Activated CD8-positive, alpha-beta T cell treated with anti-CD3 and anti-CD28 coated beads, Interleukin-2, amount 10 ng/mL, durations not matched to agents 7 days and 5 days (primary cell): Measurements from ENCODE around the gene TRDMT1. TPM values are rescaled to one million over a fixed set of nuclear protein-coding genes. Genes with fewer than 3 reads are reported as not detected.

Source experiments
- ATAC-seq: fragments of 150-1000 bp; cut with Tn5 transposase; one replicate; pipeline ENCODE4 v1.10.0; 2021; ENCODE audit warnings: moderate library complexity
- CTCF ChIA-PET: fragments of 350-600 bp; sonication (Branson Sonifier 250); formaldehyde crosslinking; loops from one replicate; lab custom pipeline; 2021; ENCODE audit warnings: antibody characterized with exemption; lab: Charles Lee
- POLR2A ChIA-PET: fragments of 350-600 bp; sonication (Branson Sonifier 250); formaldehyde crosslinking; loops from one replicate; lab custom pipeline; 2021; ENCODE audit warnings: antibody characterized with exemption; lab: Charles Lee
- DNase-seq: peaks from one replicate; pipeline ENCODE4 v3.0.0-alpha.2; 2020
- H3K27ac Mint-ChIP-seq: one replicate; pipeline ENCODE4 v1.8.0; 2021; ENCODE audit warnings: mild to moderate bottlenecking, mixed read lengths
- H3K27me3 Mint-ChIP-seq: one replicate; pipeline ENCODE4 v1.8.0; 2021; ENCODE audit warnings: low read depth, mixed read lengths
- H3K36me3 Mint-ChIP-seq: one replicate; pipeline ENCODE4 v1.8.0; 2021; ENCODE audit warnings: low read depth, mixed read lengths
- H3K4me1 Mint-ChIP-seq: one replicate; pipeline ENCODE4 v1.8.0; 2021; ENCODE audit warnings: low read depth, mixed read lengths
- H3K4me3 Mint-ChIP-seq: one replicate; pipeline ENCODE4 v1.8.0; 2021; ENCODE audit warnings: mild to moderate bottlenecking, mixed read lengths
- H3K9me3 Mint-ChIP-seq: one replicate; pipeline ENCODE4 v1.8.0; 2022; ENCODE audit warnings: mixed read lengths; ENCODE audit not compliant: insufficient read depth
- total RNA-seq, 2 experiments: library from RNA; stranded (reverse); gene quantifications; one replicate each; pipeline ENCODE4 v1.2.3, GENCODE V29; 2021

The TRDMT1 gene, protein sequence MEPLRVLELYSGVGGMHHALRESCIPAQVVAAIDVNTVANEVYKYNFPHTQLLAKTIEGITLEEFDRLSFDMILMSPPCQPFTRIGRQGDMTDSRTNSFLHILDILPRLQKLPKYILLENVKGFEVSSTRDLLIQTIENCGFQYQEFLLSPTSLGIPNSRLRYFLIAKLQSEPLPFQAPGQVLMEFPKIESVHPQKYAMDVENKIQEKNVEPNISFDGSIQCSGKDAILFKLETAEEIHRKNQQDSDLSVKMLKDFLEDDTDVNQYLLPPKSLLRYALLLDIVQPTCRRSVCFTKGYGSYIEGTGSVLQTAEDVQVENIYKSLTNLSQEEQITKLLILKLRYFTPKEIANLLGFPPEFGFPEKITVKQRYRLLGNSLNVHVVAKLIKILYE
- total RNA-seq: 10 to 100 TPM; 11.6 to 13.6 TPM

GRCh38 chr10:17200912-17201793 is at the start of gene TRDMT1:
Gene TRDMT1 (minus strand): TSS chr10:17201672. CDS start chr10:17201634, 38 bp downstream.
- POLR2A ChIA-PET: interaction anchor here (0.6 to 5.0 kb wide), 16 partner anchors 9 to 401 kb away, joined by 3 to 150 read pairs (median 4); partner anchors contain the start of genes RSU1 and VIM
- ATAC-seq (peak; percentile 93), DNase-seq (peak; percentile 83)
- H3K4me3 Mint-ChIP-seq: peak within 1 kb of the TSS; percentile 86
- no peaks in the 10 kb centered on the region for H3K27me3 Mint-ChIP-seq
- peak within 1 kb of the TSS; percentile 83 for H3K27ac Mint-ChIP-seq
- no peaks in the 10 kb centered on the region for H3K9me3 Mint-ChIP-seq
- no peaks in the 10 kb centered on the region for H3K36me3 Mint-ChIP-seq
- H3K4me1 Mint-ChIP-seq: peaks cover 54% of the 10 kb centered on the region
- CTCF ChIA-PET: interaction anchor here (0.6 to 4.3 kb wide), 20 partner anchors 10 to 383 kb away, joined by 3 to 38 read pairs (median 4); partner anchors contain the start of genes RSU1 and VIM

GRCh38 chr10:17250736-17251135 is 49.3 kb upstream of the TRDMT1 start:
- H3K9me3 Mint-ChIP-seq: no peaks in the 10 kb centered on the region
- H3K27me3 Mint-ChIP-seq: no peaks in the 10 kb centered on the region
- H3K36me3 Mint-ChIP-seq: peaks cover 4% of the 10 kb centered on the region
- ChIA-PET CTCF (interaction anchor here (1.0 kb wide), 1 partner anchor 415 kb away, joined by 3 read pairs; no protein-coding TSS in a partner anchor), POLR2A (interaction anchor here (0.9 kb wide), 1 partner anchor 359 kb away, joined by 3 read pairs; no protein-coding TSS in a partner anchor)
- DNase-seq (no peak), ATAC-seq (no peak)
- H3K4me3 Mint-ChIP-seq: no peak overlapping the region
- H3K4me1 Mint-ChIP-seq: peaks cover 4% of the 10 kb centered on the region
- no peak overlapping the region for H3K27ac Mint-ChIP-seq

- Mint-ChIP-seq H3K27ac (no peak overlapping the region), H3K9me3 (no peaks in the 10 kb centered on the region), H3K4me3 (no peak overlapping the region), H3K4me1 (peaks cover 3% of the 10 kb centered on the region), H3K27me3 (no peaks in the 10 kb centered on the region), H3K36me3 (peaks cover 4% of the 10 kb centered on the region)
- no peak for ATAC-seq
- CTCF ChIA-PET: interaction anchor here (1.0 kb wide), 1 partner anchor 415 kb away, joined by 3 read pairs; no protein-coding TSS in a partner anchor
- DNase-seq: no peak
- POLR2A ChIA-PET: interaction anchor here (0.5 to 0.9 kb wide), 2 partner anchors 111 to 358 kb away, joined by 3 to 8 read pairs; no protein-coding TSS in a partner anchor
These were observed 48.3 kb upstream of the TRDMT1 start for GRCh38 chr10:17249820-17250219.

DNA sequence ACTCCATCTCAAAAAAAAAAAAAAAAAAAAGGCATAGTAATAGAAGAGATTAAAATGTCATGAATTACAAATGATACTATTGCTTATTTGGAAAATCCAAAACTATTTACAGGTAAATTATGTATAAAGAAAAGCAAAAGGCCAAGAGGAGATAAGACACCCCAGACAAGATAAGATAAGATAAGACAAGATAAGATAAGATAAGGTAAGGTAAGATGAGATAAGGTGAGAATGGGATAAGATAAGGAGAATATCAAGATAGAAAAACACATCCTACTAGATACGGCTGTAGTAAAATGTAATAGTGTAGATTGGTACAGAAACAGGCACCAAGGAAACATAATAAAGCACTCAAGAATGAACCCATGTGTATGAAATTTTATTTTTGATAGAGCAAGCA is 47.5 kb upstream of the TRDMT1 start:
- ChIA-PET POLR2A (no interaction called here), CTCF (interaction anchor here (1.6 kb wide), 1 partner anchor 386 kb away, joined by 4 read pairs; no protein-coding TSS in a partner anchor)
- Mint-ChIP-seq H3K27ac (no peak overlapping the region), H3K4me1 (peaks cover 3% of the 10 kb centered on the region), H3K4me3 (no peak overlapping the region), H3K36me3 (peaks cover 4% of the 10 kb centered on the region), H3K9me3 (no peaks in the 10 kb centered on the region), H3K27me3 (no peaks in the 10 kb centered on the region)
- ATAC-seq: no peak
- no peak for DNase-seq

GRCh38 chr10:17247210-17247609 is 45.7 kb upstream of the TRDMT1 start:
- POLR2A ChIA-PET: interaction anchor here (0.7 to 2.0 kb wide), 2 partner anchors 15 to 17 kb away, joined by 4 to 8 read pairs; no protein-coding TSS in a partner anchor
- no peak for DNase-seq
- H3K9me3 Mint-ChIP-seq: no peaks in the 10 kb centered on the region
- H3K27ac Mint-ChIP-seq: no peak overlapping the region
- H3K36me3 Mint-ChIP-seq: peaks cover 4% of the 10 kb centered on the region
- CTCF ChIA-PET: interaction anchor here (1.1 kb wide), 2 partner anchors 9 to 47 kb away, joined by 4 read pairs; no protein-coding TSS in a partner anchor
- H3K4me1 Mint-ChIP-seq: peaks cover 3% of the 10 kb centered on the region
- no peaks in the 10 kb centered on the region for H3K27me3 Mint-ChIP-seq
- ATAC-seq: no peak
- H3K4me3 Mint-ChIP-seq: no peak overlapping the region

DNA sequence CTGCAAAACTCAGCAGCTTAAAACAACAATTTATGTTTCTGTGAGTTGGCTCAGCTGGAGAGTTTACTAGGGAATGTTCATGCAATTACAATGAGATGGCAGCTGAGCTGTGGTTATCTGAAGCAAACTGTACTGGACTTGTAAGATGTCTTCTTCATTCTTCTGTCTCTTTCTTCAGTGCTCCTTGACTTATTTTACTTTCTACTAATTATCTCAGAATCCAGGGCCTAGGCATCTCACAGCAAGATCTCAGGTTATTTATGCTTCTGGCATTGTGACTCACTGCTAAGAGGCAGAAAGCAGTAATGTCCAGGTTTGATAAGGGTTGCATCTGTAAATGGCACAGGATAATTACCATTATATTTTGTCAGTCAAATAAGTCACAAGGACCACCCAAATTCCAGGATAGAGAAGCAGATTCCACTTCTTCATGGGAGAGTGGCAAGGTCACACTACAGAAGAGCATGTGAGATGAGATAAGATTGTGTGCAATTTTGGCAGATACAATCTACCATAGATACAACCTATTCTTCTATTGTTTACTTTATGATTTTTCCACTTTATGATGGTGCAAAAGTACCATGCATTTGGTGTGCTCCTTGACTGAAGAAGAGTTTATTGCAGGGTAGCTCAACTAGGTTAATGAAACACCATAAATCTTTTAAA is 43.4 kb upstream of the TRDMT1 start:
- H3K4me3 Mint-ChIP-seq: no peak overlapping the region
- CTCF ChIA-PET: no interaction called here
- H3K9me3 Mint-ChIP-seq: no peaks in the 10 kb centered on the region
- no peaks in the 10 kb centered on the region for H3K27me3 Mint-ChIP-seq
- DNase-seq: no peak
- peaks cover 4% of the 10 kb centered on the region for H3K36me3 Mint-ChIP-seq
- H3K27ac Mint-ChIP-seq: no peak overlapping the region
- H3K4me1 Mint-ChIP-seq: peaks cover 10% of the 10 kb centered on the region
- no peak for ATAC-seq
- POLR2A ChIA-PET: interaction anchor here (1.1 kb wide), 1 partner anchor 16 kb away, joined by 3 read pairs; no protein-coding TSS in a partner anchor

DNA sequence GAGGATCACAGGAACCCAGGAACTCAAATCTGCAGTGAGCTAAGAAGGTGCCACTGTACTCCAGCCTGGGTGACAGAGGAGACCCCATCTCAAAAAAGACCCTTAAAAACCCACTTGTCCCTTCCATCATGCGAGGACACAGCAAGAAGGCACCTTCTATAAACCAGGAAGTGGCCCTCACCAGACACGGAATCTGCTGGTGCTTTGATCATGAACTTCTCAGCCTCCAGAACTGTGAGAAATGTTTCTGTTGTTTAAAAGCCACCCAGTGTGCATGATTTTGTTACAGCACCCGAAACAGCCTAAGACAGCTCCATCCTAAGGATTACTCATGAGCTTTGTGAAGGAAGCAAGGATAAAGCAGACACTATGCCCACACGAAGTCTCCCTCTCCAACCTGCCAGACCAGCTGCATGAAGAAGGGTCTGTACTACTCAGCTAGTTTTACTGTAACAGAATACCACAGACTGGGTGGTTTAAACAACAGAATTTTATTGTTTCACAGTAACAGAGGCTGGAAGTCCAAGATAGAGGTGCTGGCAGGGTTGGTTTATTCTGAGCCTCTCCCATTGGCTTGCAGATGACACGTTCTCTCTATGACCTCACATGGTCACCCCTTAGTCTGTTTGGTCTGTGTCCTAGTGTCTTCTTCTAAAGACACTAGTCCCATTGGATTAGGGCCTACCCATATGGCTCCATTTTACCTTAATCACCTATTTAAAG is 40.3 kb upstream of the TRDMT1 start:
- H3K27me3 Mint-ChIP-seq: no peaks in the 10 kb centered on the region
- peak overlapping the region; percentile 37 for H3K27ac Mint-ChIP-seq
- ChIA-PET POLR2A (interaction anchor here (1.5 kb wide), 1 partner anchor 12 kb away, joined by 4 read pairs; no protein-coding TSS in a partner anchor), CTCF (interaction anchor here (0.7 to 1.7 kb wide), 5 partner anchors 11 to 414 kb away, joined by 3 to 5 read pairs (median 4); no protein-coding TSS in a partner anchor)
- H3K4me3 Mint-ChIP-seq: no peak overlapping the region
- DNase-seq (no peak), ATAC-seq (peak; percentile 9)
- no peaks in the 10 kb centered on the region for H3K9me3 Mint-ChIP-seq
- peaks cover 23% of the 10 kb centered on the region for H3K36me3 Mint-ChIP-seq
- peaks cover 11% of the 10 kb centered on the region for H3K4me1 Mint-ChIP-seq

GRCh38 chr10:17240616-17241015 is 39.1 kb upstream of the TRDMT1 start:
- Mint-ChIP-seq H3K4me3 (no peak overlapping the region), H3K9me3 (no peaks in the 10 kb centered on the region), H3K27me3 (no peaks in the 10 kb centered on the region), H3K4me1 (peaks cover 21% of the 10 kb centered on the region), H3K36me3 (peaks cover 35% of the 10 kb centered on the region), H3K27ac (no peak overlapping the region)
- ChIA-PET CTCF (interaction anchor here (0.7 kb wide), 2 partner anchors 40 to 458 kb away, joined by 3 read pairs; partner anchors contain the start of gene TRDMT1), POLR2A (no interaction called here)
- no peak for ATAC-seq
- no peak for DNase-seq

DNA sequence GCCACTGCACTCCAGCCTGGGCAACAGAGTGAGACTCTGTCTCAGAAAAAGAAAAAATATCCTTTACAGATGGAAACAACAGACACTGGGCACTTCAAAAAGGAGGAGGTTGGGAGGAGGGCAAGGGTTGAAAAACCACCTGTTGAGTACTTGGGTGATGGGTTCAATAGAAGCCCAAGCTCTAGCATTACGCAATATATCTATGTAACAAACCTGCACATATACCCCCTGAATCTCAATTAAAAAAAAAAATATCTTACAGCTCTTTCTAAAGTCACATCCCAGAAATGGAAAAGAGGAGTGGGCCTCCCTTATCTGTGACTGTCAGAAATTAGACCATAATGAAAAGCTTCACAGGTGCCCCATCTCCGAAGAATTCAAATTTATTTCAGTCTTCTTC is 38.6 kb upstream of the TRDMT1 start:
- Mint-ChIP-seq H3K9me3 (no peaks in the 10 kb centered on the region), H3K27me3 (no peaks in the 10 kb centered on the region), H3K27ac (no peak overlapping the region), H3K4me1 (peaks cover 27% of the 10 kb centered on the region), H3K4me3 (no peak overlapping the region), H3K36me3 (peaks cover 40% of the 10 kb centered on the region)
- POLR2A ChIA-PET: no interaction called here
- CTCF ChIA-PET: interaction anchor here (0.7 kb wide), 2 partner anchors 39 to 457 kb away, joined by 3 read pairs; partner anchors contain the start of gene TRDMT1
- ATAC-seq: peak; percentile 25
- DNase-seq: no peak

DNA sequence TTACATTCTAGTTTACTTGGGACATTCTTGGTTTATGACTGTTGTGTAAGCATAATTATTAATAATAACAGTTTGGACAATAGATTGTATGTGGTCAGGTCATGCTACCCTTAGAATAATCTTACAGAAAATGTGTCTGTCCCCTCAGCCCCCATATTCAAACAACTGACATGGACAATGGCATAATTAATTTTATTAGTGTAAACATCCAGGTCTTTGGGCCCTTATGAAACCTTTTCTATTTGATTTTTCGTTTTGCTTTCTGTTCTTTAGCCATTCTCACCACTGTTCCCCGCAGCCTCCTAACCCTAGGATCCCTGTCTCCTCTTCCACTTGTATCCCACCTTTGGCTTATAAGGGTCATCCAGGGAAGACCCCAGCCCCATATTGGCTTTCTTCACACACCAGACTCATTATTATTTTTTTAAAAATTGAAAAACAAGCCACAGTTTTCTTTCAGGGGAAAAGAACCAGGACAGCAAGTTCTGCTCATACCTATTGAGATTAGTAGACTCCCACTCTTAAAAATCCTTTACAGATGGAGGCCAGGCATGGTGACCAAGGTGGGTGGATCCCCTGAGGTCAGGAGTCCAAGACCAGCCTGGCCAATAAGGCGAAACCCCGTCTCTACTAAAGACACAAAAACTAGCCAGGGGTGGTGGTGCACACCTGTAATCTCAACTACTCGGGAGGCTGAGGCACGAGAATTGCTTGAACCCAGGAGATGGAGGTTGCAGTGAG is 38.0 kb upstream of the TRDMT1 start:
- CTCF ChIA-PET: no interaction called here
- no peak overlapping the region for H3K4me3 Mint-ChIP-seq
- DNase-seq: no peak
- H3K36me3 Mint-ChIP-seq: peaks cover 46% of the 10 kb centered on the region
- no peaks in the 10 kb centered on the region for H3K27me3 Mint-ChIP-seq
- POLR2A ChIA-PET: no interaction called here
- no peaks in the 10 kb centered on the region for H3K9me3 Mint-ChIP-seq
- ATAC-seq: peak; percentile 2
- peak overlapping the region; percentile 35 for H3K27ac Mint-ChIP-seq
- H3K4me1 Mint-ChIP-seq: peaks cover 32% of the 10 kb centered on the region
